ENCODE results near the gene OVOL1. TPM values are rescaled to one million over a fixed set of nuclear protein-coding genes. Genes with fewer than 3 reads are reported as not detected.

The OVOL1 gene
- total RNA-seq, 4 donors from 2014 or later = 14.9 to 33.2 (median 29.8) TPM

DNA sequence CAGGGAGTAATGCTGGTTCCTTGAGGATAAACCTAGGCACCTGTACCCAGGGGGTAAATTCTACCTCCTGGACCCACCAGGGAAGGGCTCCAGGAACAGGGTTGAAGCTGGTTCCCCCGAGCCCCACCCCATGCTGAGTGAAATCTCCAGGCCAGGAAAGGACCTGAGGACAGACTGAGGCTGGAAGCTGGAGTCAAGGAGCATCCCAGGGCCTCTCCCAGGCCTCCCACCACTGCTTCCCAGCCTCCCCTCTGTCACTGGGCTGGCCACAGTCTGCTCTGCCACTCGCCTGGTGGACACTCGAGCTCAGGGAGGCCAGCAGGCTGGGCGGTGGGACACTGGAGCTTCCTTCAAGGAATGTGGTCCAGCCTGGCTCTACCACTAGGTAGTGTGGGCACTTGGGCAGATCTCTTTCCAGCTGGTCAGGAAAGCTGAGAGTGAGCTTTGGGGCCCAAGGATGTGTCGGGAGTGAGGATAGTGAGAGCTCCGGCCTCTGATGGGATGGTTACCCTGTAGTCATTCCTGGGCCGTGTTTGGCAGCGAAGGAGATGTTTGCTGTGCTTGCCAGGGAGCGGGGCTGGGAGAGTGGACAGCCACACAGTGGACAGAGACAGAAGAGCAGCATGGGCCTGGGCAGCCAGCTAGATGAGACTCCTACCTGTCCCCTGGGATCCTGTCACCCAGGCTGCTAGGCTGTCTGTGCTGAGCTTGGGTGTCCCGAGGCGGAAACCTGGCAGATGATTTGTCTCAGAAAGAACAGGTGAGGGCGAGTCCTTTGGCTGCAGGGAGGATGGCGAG lies 3.4 kb downstream of the OVOL1 start:
- peaks cover 0 to 13% (median 0%) of the 10 kb centered on the region in 3 donors for H3K36me3 ChIP-seq
- H3K4me3 ChIP-seq = peak overlapping the region in 2 of 4 donors; percentile 21 to 78
- H3K4me1 ChIP-seq = peaks cover 3 to 70% (median 26%) of the 10 kb centered on the region in 4 donors
- H3K27me3 ChIP-seq = peaks cover 0 to 9% of the 10 kb centered on the region in 2 donors
- no peak for TF ChIP-seq POLR2A (IDR thresholded peaks at IDR 0.05)
- TF ChIP-seq, protein P1, sequence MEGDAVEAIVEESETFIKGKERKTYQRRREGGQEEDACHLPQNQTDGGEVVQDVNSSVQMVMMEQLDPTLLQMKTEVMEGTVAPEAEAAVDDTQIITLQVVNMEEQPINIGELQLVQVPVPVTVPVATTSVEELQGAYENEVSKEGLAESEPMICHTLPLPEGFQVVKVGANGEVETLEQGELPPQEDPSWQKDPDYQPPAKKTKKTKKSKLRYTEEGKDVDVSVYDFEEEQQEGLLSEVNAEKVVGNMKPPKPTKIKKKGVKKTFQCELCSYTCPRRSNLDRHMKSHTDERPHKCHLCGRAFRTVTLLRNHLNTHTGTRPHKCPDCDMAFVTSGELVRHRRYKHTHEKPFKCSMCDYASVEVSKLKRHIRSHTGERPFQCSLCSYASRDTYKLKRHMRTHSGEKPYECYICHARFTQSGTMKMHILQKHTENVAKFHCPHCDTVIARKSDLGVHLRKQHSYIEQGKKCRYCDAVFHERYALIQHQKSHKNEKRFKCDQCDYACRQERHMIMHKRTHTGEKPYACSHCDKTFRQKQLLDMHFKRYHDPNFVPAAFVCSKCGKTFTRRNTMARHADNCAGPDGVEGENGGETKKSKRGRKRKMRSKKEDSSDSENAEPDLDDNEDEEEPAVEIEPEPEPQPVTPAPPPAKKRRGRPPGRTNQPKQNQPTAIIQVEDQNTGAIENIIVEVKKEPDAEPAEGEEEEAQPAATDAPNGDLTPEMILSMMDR (IDR thresholded peaks at IDR 0.05) = no peak
- H3K9me3 ChIP-seq = no peaks in the 10 kb centered on the region
- peak overlapping the region in 1 of 4 donors; percentile 76 for H3K27ac ChIP-seq
- no peak for DNase-seq

DNA sequence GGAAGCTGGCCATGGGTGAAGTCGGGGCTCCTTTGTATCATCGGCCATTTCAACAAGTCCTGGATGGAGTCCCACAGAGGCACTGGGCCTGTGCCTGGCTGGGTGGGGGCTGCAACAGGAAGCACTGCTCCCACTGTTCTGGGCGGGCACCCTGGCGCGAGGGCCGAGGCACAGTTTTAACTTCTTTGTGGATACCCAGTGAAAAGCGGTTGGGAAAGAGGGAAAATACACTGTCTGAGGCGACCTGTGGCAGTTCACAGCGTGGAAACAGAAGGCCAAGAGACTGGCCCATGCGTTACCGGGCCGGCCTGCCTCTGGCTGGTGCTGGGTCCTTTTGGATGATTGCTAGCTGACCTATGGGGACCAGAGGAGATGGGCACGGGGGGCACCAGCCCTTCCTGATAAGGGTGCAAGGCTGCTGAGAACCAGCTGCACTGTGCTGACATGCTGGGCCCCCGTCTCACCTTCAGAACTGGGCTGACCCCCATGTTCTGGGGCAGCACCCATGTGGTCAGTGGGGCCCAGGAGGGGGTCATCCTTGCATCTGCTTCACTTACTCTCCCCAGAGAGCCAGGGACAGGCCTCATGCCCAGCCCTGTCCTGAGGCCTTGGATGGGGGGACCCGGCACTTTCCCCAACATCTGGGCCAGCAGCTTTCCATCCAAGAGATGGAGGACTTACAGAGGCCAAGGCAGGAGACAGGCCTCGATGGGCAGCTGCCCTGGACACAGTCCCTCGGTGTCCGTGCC lies 4.2 kb downstream of the OVOL1 start:
- H3K36me3 ChIP-seq = peaks cover 0 to 19% (median 0%) of the 10 kb centered on the region in 3 donors
- peaks cover 3 to 66% (median 25%) of the 10 kb centered on the region in 4 donors for H3K4me1 ChIP-seq
- TF ChIP-seq POLR2A (IDR thresholded peaks at IDR 0.05) = no peak
- TF ChIP-seq, protein P1 (IDR thresholded peaks at IDR 0.05) = no peak
- H3K27me3 ChIP-seq = peaks cover 0 to 7% of the 10 kb centered on the region in 2 donors
- no peaks in the 10 kb centered on the region for H3K9me3 ChIP-seq
- peak overlapping the region in 2 of 4 donors; percentile 21 to 27 for H3K4me3 ChIP-seq
- H3K27ac ChIP-seq = peak overlapping the region in 3 of 4 donors; percentile 40 to 76 (median 60)
- DNase-seq = no peak

DNA sequence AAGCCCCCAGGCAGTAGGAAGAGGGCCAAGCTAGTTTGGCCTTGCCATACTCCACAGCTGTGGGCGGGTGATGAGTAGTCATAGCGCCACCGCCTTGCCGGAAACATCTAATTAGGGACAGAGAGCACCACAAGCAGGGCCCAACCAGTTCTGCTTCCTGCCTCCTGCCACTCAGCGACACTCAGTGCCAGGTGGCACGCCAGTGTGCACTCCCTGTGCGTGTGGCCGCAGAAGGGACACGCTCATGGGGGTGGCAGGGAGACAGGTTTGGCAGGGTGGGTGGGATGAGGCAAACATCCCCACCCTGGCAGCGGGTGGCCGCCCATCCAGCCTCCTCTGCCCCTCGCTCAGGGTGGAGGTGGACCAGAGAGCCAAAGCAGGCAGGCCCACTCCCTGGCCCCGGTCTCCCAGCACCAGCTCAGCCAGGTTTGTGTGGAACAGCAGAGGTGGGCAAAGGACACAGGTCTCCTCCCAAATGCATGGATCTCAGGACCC lies 4.9 kb downstream of the OVOL1 start:
- peak overlapping the region in 3 of 4 donors; percentile 40 to 76 (median 60) for H3K27ac ChIP-seq

DNA sequence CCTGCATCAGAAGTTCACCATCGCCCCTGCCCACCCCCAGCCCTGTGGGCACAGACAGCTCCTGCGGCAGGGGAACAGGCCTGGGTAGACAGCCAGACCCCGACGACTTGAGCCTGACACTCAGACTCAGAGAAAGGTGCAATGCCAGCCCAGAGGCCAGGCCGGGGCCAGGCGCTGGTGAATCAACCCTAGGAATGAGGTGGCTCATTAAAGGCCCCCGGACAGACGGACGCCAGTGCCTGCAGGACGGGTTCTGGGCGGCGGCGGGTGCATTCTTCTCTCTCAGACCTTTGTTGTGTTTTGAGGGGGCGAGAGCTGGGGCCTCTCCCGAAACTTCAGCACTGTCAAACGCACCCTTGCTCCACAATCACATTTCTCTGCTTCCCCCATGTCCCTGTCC lies 5.6 kb downstream of the OVOL1 start:
- no peak for DNase-seq
- H3K36me3 ChIP-seq = peaks cover 0 to 19% (median 0%) of the 10 kb centered on the region in 3 donors
- H3K4me1 ChIP-seq = peaks cover 3 to 60% (median 19%) of the 10 kb centered on the region in 4 donors
- H3K27me3 ChIP-seq = no peaks in the 10 kb centered on the region
- H3K9me3 ChIP-seq = no peaks in the 10 kb centered on the region
- TF ChIP-seq POLR2A (IDR thresholded peaks at IDR 0.05) = no peak
- TF ChIP-seq, protein P1 (IDR thresholded peaks at IDR 0.05) = no peak
- peak overlapping the region in 1 of 4 donors; percentile 7 for H3K4me3 ChIP-seq
- peak overlapping the region in 2 of 4 donors; percentile 40 to 76 for H3K27ac ChIP-seq

More for the DNA sequence above, 4.9 kb downstream of the OVOL1 start:
- H3K4me1 ChIP-seq = peaks cover 3 to 60% (median 22%) of the 10 kb centered on the region in 4 donors
- peak; percentile 76 to 88 (median 78) for DNase-seq
- no peaks in the 10 kb centered on the region for H3K9me3 ChIP-seq
- H3K4me3 ChIP-seq = peak overlapping the region in 1 of 4 donors; percentile 3
- H3K36me3 ChIP-seq = peaks cover 0 to 19% (median 0%) of the 10 kb centered on the region in 3 donors
- no peaks in the 10 kb centered on the region for H3K27me3 ChIP-seq
- peak in 1 of 2 donors; percentile 63 for TF ChIP-seq POLR2A (IDR thresholded peaks at IDR 0.05)
- TF ChIP-seq, protein P1 (IDR thresholded peaks at IDR 0.05) = no peak

DNA sequence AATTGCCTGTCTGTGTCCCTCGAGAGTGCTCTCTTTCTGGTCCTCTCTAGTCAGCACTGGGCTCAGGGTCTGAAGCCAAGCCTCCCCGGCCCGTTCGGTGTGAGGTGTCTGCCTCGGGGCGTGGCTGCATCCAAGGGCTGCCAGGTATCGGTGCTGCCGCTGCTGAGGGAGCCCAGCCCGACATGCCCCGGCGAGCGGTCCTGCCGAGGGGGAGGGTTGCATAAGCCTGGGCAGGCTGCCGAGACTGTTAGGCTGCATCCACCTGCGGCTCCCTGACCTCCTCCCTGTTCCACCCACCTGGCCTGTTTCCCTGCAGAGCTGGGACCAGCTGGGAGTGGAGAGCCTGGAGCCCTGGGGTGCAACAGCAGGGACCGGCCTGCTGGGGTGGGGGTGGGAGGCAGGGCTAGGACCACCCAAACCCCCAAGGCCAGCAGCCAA lies 6.3 kb downstream of the OVOL1 start:
- Histone ChIP-seq H3K4me3 (no peak overlapping the region), H3K27me3 (no peaks in the 10 kb centered on the region), H3K36me3 (peaks cover 0 to 19% (median 0%) of the 10 kb centered on the region in 3 donors), H3K4me1 (peaks cover 3 to 53% (median 12%) of the 10 kb centered on the region in 4 donors), H3K27ac (peak overlapping the region in 2 of 4 donors; percentile 36 to 76), H3K9me3 (no peaks in the 10 kb centered on the region)
- TF ChIP-seq POLR2A (IDR thresholded peaks at IDR 0.05) = peak in 1 of 2 donors; percentile 22
- TF ChIP-seq, protein P1 (IDR thresholded peaks at IDR 0.05) = no peak
- peak in 2 of 3 donors; percentile 84 to 87 for DNase-seq

Measured in Peyer's patch (tissue), 4 donors.